HepG2 (cell line): ENCODE measurements around the gene LYSMD2. TPM values are rescaled to one million over a fixed set of nuclear protein-coding genes. Genes with fewer than 3 reads are reported as not detected.

Source experiments
- ATAC-seq: fragments of 200-7000 bp; cut with Tn5 transposase; 3 replicates; pipeline ENCODE4 v1.9.1; 2020; ENCODE audit warnings: mild to moderate bottlenecking, moderate library complexity
- BruUV-seq: library from RNA; stranded (reverse); fragments of 400-500 nt; replicated peaks from 2 replicates; lab custom pipeline; 2021; lab: Mats Ljungman, UMichigan
- CTCF ChIA-PET: fragments of 300-600 bp; formaldehyde crosslinking; extraction: SDS; loops from one replicate; lab custom pipeline; 2021; ENCODE audit warnings: low total read pairs, inconsistent platforms, low intra/inter-chr PET ratio; lab: Yijun Ruan, JAX
- POLR2A ChIA-PET: fragments of 350-600 bp; sonication (Branson Sonifier 250); formaldehyde crosslinking; loops from one replicate; lab custom pipeline; 2020; ENCODE audit warnings: antibody characterized with exemption, inconsistent platforms; lab: Yijun Ruan, JAX
- DNase-seq: peaks from one replicate; pipeline ENCODE4 v3.0.0-alpha.2; 2015; ENCODE audit warnings: low spot score
- FAIRE-seq: peaks from 3 replicates; lab custom pipeline; 2011; peaks lifted over from hg19 to GRCh38; lab: Jason Lieb, UNC
- H2AFZ ChIP-seq: one replicate; pipeline ENCODE4 v1.6.1; 2011; ENCODE audit warnings: low read length, inconsistent platforms
- H3K27ac ChIP-seq: fragments of 300-600 bp; 3 replicates; pipeline ENCODE4 v1.8.0; 2011; ENCODE audit warnings: mixed run types, mild to moderate bottlenecking, mixed read lengths, low read length, inconsistent platforms; ENCODE audit not compliant: insufficient read depth; ENCODE audit errors: extremely low read length
- H3K27me3 ChIP-seq, 2 experiments: fragments of 200-600 bp in 1 of 2; 2 replicates in 1 of 2; 3 replicates in 1 of 2; pipeline versions ENCODE4 v1.6.0 to v1.8.0; 2011; ENCODE audit warnings: low read length in 2 of 2, mild to moderate bottlenecking in 2 of 2, moderate library complexity in 2 of 2, inconsistent platforms in 1 of 2; ENCODE audit not compliant: insufficient read depth in 2 of 2, control insufficient read depth in 1 of 2
- H3K36me3 ChIP-seq, 2 experiments: fragments of 200-600 bp in 1 of 2; replicated peaks in 1 of 2; 2 replicates in 1 of 2; 3 replicates in 1 of 2; pipeline versions ENCODE4 v1.5.1 to v1.8.0; 2011; ENCODE audit warnings: low read length in 2 of 2, inconsistent platforms in 1 of 2; ENCODE audit not compliant: insufficient read depth in 2 of 2, control insufficient read depth in 1 of 2
- H3K4me1 ChIP-seq: 2 replicates; pipeline ENCODE4 v1.5.1; 2012; ENCODE audit warnings: low read length, inconsistent platforms; ENCODE audit not compliant: insufficient read depth
- H3K4me2 ChIP-seq: 2 replicates; pipeline ENCODE4 v1.6.0; 2011; ENCODE audit warnings: low read depth, low read length, inconsistent platforms
- H3K4me3 ChIP-seq, 3 experiments: fragments of 200-600 bp in 1 of 3; sonication (generic), shearing (Covaris generic) in 1 of 3; replicated peaks in 1 of 3; 2 replicates each; pipeline ENCODE4 v1.5.1; 2011 to 2016; ENCODE audit warnings: low read length in 3 of 3, inconsistent platforms in 2 of 3, low read depth in 2 of 3, mild to moderate bottlenecking in 2 of 3, control low read depth in 1 of 3, mixed read lengths in 1 of 3; ENCODE audit not compliant: insufficient read depth in 1 of 3
- H3K79me2 ChIP-seq: one replicate; pipeline ENCODE4 v1.6.1; 2011; ENCODE audit warnings: low read length, inconsistent platforms; ENCODE audit not compliant: insufficient read depth
- H3K9ac ChIP-seq: 2 replicates; pipeline ENCODE4 v1.6.0; 2011; ENCODE audit warnings: mild to moderate bottlenecking, low read depth, low read length, inconsistent platforms; ENCODE audit not compliant: insufficient read depth
- H3K9me3 ChIP-seq: 2 replicates; pipeline ENCODE4 v1.5.1; 2012; ENCODE audit warnings: mild to moderate bottlenecking, low read length
- H4K20me1 ChIP-seq: 2 replicates; pipeline ENCODE4 v1.6.0; 2011; ENCODE audit warnings: inconsistent platforms, mild to moderate bottlenecking, low read length, moderate library complexity; ENCODE audit not compliant: insufficient read depth
- FOXA1 ChIP-seq, 2 experiments: fragments of 450-650 bp in 1 of 2; sonication (generic) in 1 of 2; formaldehyde crosslinking in 1 of 2; IDR thresholded peaks; 2 replicates each; pipeline versions ENCODE4 v1.4.0 to v1.6.1; 2016 to 2020; ENCODE audit warnings: missing genetic modification reagents in 1 of 2
- FOXA3 ChIP-seq: IDR thresholded peaks from 2 replicates; pipeline ENCODE4 v1.6.1; 2016; ENCODE audit warnings: missing genetic modification reagents, missing compliant biosample characterization
- KAT8 ChIP-seq: IDR thresholded peaks from 2 replicates; pipeline ENCODE4 v1.6.1; 2016; ENCODE audit warnings: missing genetic modification reagents, missing compliant biosample characterization
- PCBP1 ChIP-seq: fragments of 200-400 bp; formaldehyde crosslinking; IDR thresholded peaks from 2 replicates; pipeline ENCODE4 v1.6.1; 2017; ENCODE audit warnings: mild to moderate bottlenecking, low read depth, low read length, borderline replicate concordance
- PHF20 ChIP-seq: sonication (generic); formaldehyde crosslinking; IDR thresholded peaks from 2 replicates; pipeline ENCODE4 v1.5.0; 2020; ENCODE audit warnings: mild to moderate bottlenecking, missing genetic modification reagents
- U2AF1 ChIP-seq: fragments of 200-400 bp; formaldehyde crosslinking; optimal IDR thresholded peaks from 2 replicates; pipeline ENCODE3; 2017; ENCODE audit warnings: mild to moderate bottlenecking, low read depth, low read length
- ZSCAN9 ChIP-seq: IDR thresholded peaks from 2 replicates; pipeline ENCODE4 v1.6.1; 2016; ENCODE audit warnings: borderline replicate concordance
- WGBS: methylation state at CpG from one replicate; pipeline ENCODE4 v1.1.6; 2017; ENCODE audit warnings: low lambda C conversion rate; 5-methylcytosine and 5-hydroxymethylcytosine counted together
- in situ Hi-C: cut with HindIII; loops from 2 replicates; pipeline ENCODE4 v1.10.0; 2017; ENCODE audit warnings: low pct_unique_long_range_greater_than_20kb; ENCODE audit not compliant: extremely low pct_ligation_motif_present
- intact Hi-C: fragments of 100-400 bp; cut with micrococcal nuclease; formaldehyde crosslinking; loops from one replicate; pipeline ENCODE4 v1.10.0; 2022; ENCODE audit not compliant: unreplicated experiment
- polyA plus RNA-seq, 8 experiments: library from polyadenylated mRNA; depleted of rRNA in 3 of 8; stranded (reverse) in 7 of 8; unstranded in 1 of 8; fragments of >200 nt; fragmentation: Illumina TruSeq in 4 of 8; extraction: Trizol in 4 of 8; gene quantifications; 2 replicates each; pipeline versions ENCODE4 v1.2.1 to v1.2.3, GENCODE V29; 2011 to 2016; ENCODE audit warnings: low read depth in 4 of 8, missing spikeins in 1 of 8, mixed read lengths in 1 of 8; ENCODE audit not compliant: insufficient read depth in 1 of 8
- total RNA-seq, 5 experiments: library from RNA; depleted of rRNA; stranded (reverse); fragments of >200 nt; fragmentation: Illumina TruSeq; extraction: Trizol; gene quantifications; 2 replicates each; pipeline ENCODE4 v1.2.3, GENCODE V29; 2016; ENCODE audit warnings: low read depth in 1 of 5

LYSMD2 gene
- total and polyA plus RNA-seq, 2 of the 13 experiments (the other 11 are each of a cell fraction or from before 2014, with no cell fraction given), result 0.05 to 0.27 TPM

DNA sequence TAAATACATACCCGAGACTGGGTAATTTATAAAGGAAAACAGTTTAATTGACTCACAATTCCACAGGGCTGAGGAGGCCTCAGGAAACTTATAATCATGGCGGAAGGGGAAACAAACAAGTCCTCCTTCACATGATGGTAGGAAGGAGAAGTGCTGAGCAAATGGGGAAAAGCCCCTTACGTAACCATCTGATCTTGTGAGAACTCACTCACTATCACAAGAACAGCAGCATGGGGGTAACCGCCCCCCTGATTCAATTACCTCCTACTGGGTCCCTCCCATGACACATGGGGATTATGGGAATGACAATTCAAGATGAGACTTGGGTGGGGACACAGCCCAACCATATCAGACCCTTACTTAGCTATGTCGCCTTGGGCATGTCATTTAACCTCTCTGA, 28.4 kb downstream of the LYSMD2 start:
- DNase-seq (no peak), ATAC-seq (no peak), FAIRE-seq (no peak)
- ChIA-PET CTCF (no interaction called here), POLR2A (no interaction called here)
- Histone ChIP-seq H3K9ac (no peak overlapping the region), H3K4me1 (peaks cover 12% of the 10 kb centered on the region), H2AFZ (no peak overlapping the region), H3K4me2 (peak overlapping the region; percentile 25), H3K4me3 (no peak overlapping the region), H3K27ac (no peak overlapping the region), H3K79me2 (no peaks in the 10 kb centered on the region), H3K9me3 (no peaks in the 10 kb centered on the region), H4K20me1 (no peaks in the 10 kb centered on the region), H3K27me3 (no peaks in the 10 kb centered on the region), H3K36me3 (no peaks in the 10 kb centered on the region)
- BruUV-seq, result no TSS peak
- intact Hi-C loops (no loop called here), in situ Hi-C loops (no loop called here)
- TF ChIP-seq PHF20 (no peak), U2AF1 (no peak), ZSCAN9 (CRISPR knock-in tag) (no peak), PCBP1 (no peak)
- WGBS, result 72% methylated on average over 5 of the region's 5 CpGs

DNA sequence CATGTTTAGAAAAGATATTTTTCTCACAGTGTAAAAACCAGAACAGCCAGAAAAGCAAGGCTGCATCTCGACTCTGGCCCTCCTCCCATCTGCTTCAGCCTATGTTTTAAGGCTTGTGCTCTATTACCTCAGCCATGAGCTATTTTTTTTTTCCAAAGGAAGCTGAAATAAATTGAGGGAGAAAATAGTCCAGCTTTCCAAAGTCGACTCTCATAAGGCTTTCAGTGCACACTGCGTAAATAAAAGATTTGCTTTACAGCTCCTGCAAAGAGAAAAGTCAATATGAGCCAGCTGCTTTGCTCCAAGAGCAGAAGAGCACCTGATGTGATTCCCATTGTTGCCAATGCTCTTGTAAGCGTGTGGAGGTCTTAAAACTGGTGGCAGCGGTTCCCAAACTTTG, 29.4 kb downstream of the LYSMD2 start:
- peak overlapping the region; percentile 25 for H3K4me2 ChIP-seq
- CTCF ChIA-PET, result no interaction called here
- no peaks in the 10 kb centered on the region for H3K9me3 ChIP-seq
- no TSS peak for BruUV-seq
- no peak overlapping the region for H3K9ac ChIP-seq
- no peak for DNase-seq
- H3K27me3 ChIP-seq, result no peaks in the 10 kb centered on the region
- H3K36me3 ChIP-seq, result no peaks in the 10 kb centered on the region
- TF ChIP-seq KAT8 (CRISPR knock-in tag) (no peak), FOXA3 (CRISPR knock-in tag) (0 out of 2 replicates have a peak, but pooled peaks have one; percentile 11), FOXA1 (IDR thresholded peaks at IDR 0.05) (no peak), FOXA1 (CRISPR knock-in tag; IDR thresholded peaks at IDR 0.05) (0 out of 2 replicates have a peak, but pooled peaks have one; percentile 18)
- TF ChIP-seq, all 625 proteins: peak for 2
- intact Hi-C loops, result no loop called here
- H2AFZ ChIP-seq, result no peak overlapping the region
- peak; percentile 37; the same call in 2 of the 3 replicates for ATAC-seq
- no peak overlapping the region for H3K27ac ChIP-seq
- under 1% methylated on average over 4 of the region's 5 CpGs for WGBS
- no peak overlapping the region for H3K4me3 ChIP-seq
- POLR2A ChIA-PET, result no interaction called here
- FAIRE-seq, result peak; percentile 15
- peaks cover 12% of the 10 kb centered on the region for H3K4me1 ChIP-seq
- in situ Hi-C loops, result no loop called here
- H4K20me1 ChIP-seq, result no peaks in the 10 kb centered on the region
- H3K79me2 ChIP-seq, result no peaks in the 10 kb centered on the region
